Astrocyte (in vitro differentiated cells and primary cell): ENCODE measurements around the gene DLK1. TPM values are rescaled to one million over a fixed set of nuclear protein-coding genes. Genes with fewer than 3 reads are reported as not detected.
A peak's percentile ranks its signal among the peaks of the same experiment; 100 is the strongest.

Experiments used
- DNase-seq: peaks from one replicate; pipeline ENCODE4 v3.0.0-alpha.2; 2010; ENCODE audit warnings: low read depth
- FAIRE-seq: peaks from 2 replicates; lab custom pipeline; 2011; peaks lifted over from hg19 to GRCh38; lab: Jason Lieb, UNC
- H2AFZ ChIP-seq: 2 replicates; pipeline ENCODE4 v1.6.0; 2012; ENCODE audit warnings: low read depth, low read length, inconsistent platforms
- H3K27ac ChIP-seq: 2 replicates; pipeline ENCODE4 v1.5.1; 2011; ENCODE audit warnings: low read depth, low read length, inconsistent platforms
- H3K27me3 ChIP-seq: 2 replicates; pipeline ENCODE4 v1.6.0; 2011; ENCODE audit warnings: low read length, inconsistent platforms; ENCODE audit not compliant: insufficient read depth
- H3K36me3 ChIP-seq: 2 replicates; pipeline ENCODE4 v1.5.1; 2011; ENCODE audit warnings: low read length, inconsistent platforms; ENCODE audit not compliant: insufficient read depth
- H3K4me1 ChIP-seq: 2 replicates; pipeline ENCODE4 v1.5.1; 2011; ENCODE audit warnings: low read length, inconsistent platforms; ENCODE audit not compliant: insufficient read depth
- H3K4me2 ChIP-seq: 2 replicates; pipeline ENCODE4 v1.6.0; 2012; ENCODE audit warnings: low read length, inconsistent platforms
- H3K4me3 ChIP-seq: 2 replicates; pipeline ENCODE4 v1.5.1; 2011; ENCODE audit warnings: low read depth, mild to moderate bottlenecking, low read length, inconsistent platforms; ENCODE audit not compliant: insufficient read depth
- H3K79me2 ChIP-seq: 2 replicates; pipeline ENCODE4 v1.6.0; 2012; ENCODE audit warnings: mild to moderate bottlenecking, low read length, inconsistent platforms; ENCODE audit not compliant: insufficient read depth
- H3K9ac ChIP-seq: 2 replicates; pipeline ENCODE4 v1.6.0; 2012; ENCODE audit warnings: mild to moderate bottlenecking, low read length, inconsistent platforms
- H3K9me3 ChIP-seq: 2 replicates; pipeline ENCODE4 v1.5.1; 2012; ENCODE audit warnings: low read depth, mild to moderate bottlenecking, low read length, inconsistent platforms; ENCODE audit not compliant: insufficient read depth
- H4K20me1 ChIP-seq: 2 replicates; pipeline ENCODE4 v1.6.0; 2012; ENCODE audit warnings: low read length, inconsistent platforms; ENCODE audit not compliant: insufficient read depth
- H3K27ac Mint-ChIP-seq: one replicate; pipeline ENCODE4 v1.8.0; 2021; ENCODE audit warnings: mild to moderate bottlenecking, mixed read lengths; ENCODE audit not compliant: unreplicated experiment
- H3K27me3 Mint-ChIP-seq: one replicate; pipeline ENCODE4 v1.8.0; 2021; ENCODE audit warnings: low read depth, mixed read lengths; ENCODE audit not compliant: unreplicated experiment
- H3K36me3 Mint-ChIP-seq: one replicate; pipeline ENCODE4 v1.8.0; 2021; ENCODE audit warnings: low read depth, mixed read lengths; ENCODE audit not compliant: unreplicated experiment
- H3K4me1 Mint-ChIP-seq: one replicate; pipeline ENCODE4 v1.8.0; 2021; ENCODE audit warnings: low read depth, mixed read lengths; ENCODE audit not compliant: unreplicated experiment
- H3K4me3 Mint-ChIP-seq: one replicate; pipeline ENCODE4 v1.8.0; 2021; ENCODE audit warnings: mild to moderate bottlenecking, moderate library complexity, mixed read lengths; ENCODE audit not compliant: unreplicated experiment
- H3K9me3 Mint-ChIP-seq: one replicate; pipeline ENCODE4 v1.8.0; 2021; ENCODE audit warnings: mild to moderate bottlenecking, mixed read lengths; ENCODE audit not compliant: unreplicated experiment
- EZH2 ChIP-seq: IDR thresholded peaks from 2 replicates; pipeline ENCODE4 v1.6.1; 2012; ENCODE audit warnings: mild to moderate bottlenecking, low read length, inconsistent platforms; ENCODE audit not compliant: insufficient read depth
- total RNA-seq: library from RNA; stranded (reverse); gene quantifications from 2 replicates; pipeline ENCODE4 v1.2.1, GENCODE V29; 2021
- TF ChIP-seq, protein P1 (sequence below): IDR thresholded peaks from 2 replicates; pipeline ENCODE4 v1.5.1; 2011; ENCODE audit warnings: low read depth, mild to moderate bottlenecking, inconsistent platforms, low read length, moderate library complexity; ENCODE audit not compliant: insufficient read depth

Gene DLK1
- total RNA-seq, 1 donor from 2014 or later, result 2.7 TPM

DNA sequence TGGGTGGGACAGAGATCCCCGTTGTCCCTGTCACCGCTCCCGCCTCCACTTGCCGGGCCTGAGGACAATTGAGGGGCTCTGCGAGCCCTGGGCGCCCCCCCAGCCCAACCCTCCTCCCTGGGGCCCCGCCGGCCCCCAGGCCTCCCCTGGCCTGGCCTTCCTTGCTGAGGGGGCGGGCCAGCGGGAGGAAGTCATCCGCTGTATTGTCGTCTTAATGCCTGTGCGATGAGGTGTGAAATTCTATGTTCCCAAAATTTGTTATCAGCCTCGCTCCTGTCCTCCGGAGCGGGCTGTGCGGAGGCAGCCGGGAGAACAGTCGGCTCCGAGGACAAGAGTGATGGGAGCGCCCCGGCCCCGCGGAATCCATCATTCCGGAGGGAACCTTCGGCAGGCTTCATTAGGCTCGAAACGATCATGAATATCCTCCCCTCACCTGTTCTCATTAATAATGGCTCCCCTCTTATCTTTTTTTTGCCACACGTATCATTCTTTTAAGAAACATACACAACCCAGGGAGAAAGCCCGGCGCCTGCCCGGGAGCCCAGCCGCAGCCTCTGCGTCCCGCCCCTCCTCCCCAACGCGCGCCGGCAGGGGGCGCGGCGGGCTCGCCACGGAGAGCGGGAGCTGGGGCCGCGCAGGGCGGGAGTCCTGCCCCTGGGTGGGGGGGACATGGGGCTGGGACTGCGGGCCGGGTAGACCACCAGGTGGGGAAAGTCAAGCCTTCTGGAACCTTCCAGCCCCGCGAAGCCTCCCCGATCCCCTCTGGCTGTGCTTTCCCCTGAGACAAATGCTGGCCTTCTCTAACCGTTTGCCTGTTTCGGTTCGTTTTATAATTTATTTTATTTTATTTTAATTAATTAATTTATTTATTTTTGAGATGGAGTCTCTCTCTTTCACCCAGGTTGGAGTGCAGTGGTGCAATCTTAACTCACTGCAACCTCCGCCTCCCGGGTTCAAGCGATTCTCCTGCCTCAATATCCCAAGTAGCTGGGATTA, 17.1 kb upstream of the DLK1 start:
- DNase-seq, result no peak
- H3K9ac ChIP-seq, result peak overlapping the region; percentile 41
- FAIRE-seq, result no peak
- Mint-ChIP-seq H3K27me3 (peaks cover 60% of the 10 kb centered on the region), H3K36me3 (no peaks in the 10 kb centered on the region), H3K27ac (no peak overlapping the region), H3K4me3 (peak overlapping the region; percentile 70), H3K9me3 (no peaks in the 10 kb centered on the region), H3K4me1 (no peaks in the 10 kb centered on the region)
- H3K9me3 ChIP-seq, result no peaks in the 10 kb centered on the region
- peaks cover 3% of the 10 kb centered on the region for H3K4me1 ChIP-seq
- H3K36me3 ChIP-seq, result no peaks in the 10 kb centered on the region
- H3K4me2 ChIP-seq, result peak overlapping the region; percentile 84
- no peaks in the 10 kb centered on the region for H3K79me2 ChIP-seq
- H3K27me3 ChIP-seq, result peaks cover 8% of the 10 kb centered on the region
- H4K20me1 ChIP-seq, result no peaks in the 10 kb centered on the region
- TF ChIP-seq, protein P1, sequence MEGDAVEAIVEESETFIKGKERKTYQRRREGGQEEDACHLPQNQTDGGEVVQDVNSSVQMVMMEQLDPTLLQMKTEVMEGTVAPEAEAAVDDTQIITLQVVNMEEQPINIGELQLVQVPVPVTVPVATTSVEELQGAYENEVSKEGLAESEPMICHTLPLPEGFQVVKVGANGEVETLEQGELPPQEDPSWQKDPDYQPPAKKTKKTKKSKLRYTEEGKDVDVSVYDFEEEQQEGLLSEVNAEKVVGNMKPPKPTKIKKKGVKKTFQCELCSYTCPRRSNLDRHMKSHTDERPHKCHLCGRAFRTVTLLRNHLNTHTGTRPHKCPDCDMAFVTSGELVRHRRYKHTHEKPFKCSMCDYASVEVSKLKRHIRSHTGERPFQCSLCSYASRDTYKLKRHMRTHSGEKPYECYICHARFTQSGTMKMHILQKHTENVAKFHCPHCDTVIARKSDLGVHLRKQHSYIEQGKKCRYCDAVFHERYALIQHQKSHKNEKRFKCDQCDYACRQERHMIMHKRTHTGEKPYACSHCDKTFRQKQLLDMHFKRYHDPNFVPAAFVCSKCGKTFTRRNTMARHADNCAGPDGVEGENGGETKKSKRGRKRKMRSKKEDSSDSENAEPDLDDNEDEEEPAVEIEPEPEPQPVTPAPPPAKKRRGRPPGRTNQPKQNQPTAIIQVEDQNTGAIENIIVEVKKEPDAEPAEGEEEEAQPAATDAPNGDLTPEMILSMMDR, result peak; percentile 13
- no peak for TF ChIP-seq EZH2
- peak overlapping the region; percentile 80 for H2AFZ ChIP-seq
- peak overlapping the region; percentile 51 for H3K4me3 ChIP-seq
- no peak overlapping the region for H3K27ac ChIP-seq

DNA sequence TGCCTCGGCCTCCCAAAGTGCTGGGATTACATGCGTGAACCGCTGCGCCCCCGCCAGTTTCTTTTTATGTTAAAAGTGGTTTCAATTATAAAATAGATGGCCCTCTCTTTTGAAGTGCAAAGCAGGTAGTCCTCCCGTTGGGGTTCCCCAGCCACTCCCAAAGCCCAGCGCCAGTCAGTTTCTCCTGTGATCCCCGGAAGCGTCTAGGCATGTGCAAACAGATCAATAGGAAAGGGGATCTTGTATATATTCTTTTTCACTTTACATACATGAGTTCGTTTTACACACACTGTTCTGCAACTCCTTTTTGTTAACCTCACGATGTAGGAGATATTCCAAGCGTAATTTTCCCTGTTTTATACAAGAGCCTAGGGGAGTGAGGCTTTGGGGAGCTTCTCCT, 16.3 kb upstream of the DLK1 start:
- Histone ChIP-seq H3K4me3 (no peak overlapping the region), H3K9me3 (no peaks in the 10 kb centered on the region), H3K27ac (no peak overlapping the region), H3K4me1 (peaks cover 3% of the 10 kb centered on the region), H3K27me3 (peaks cover 4% of the 10 kb centered on the region), H4K20me1 (no peaks in the 10 kb centered on the region), H3K9ac (no peak overlapping the region), H3K79me2 (no peaks in the 10 kb centered on the region), H3K4me2 (no peak overlapping the region), H2AFZ (no peak overlapping the region), H3K36me3 (no peaks in the 10 kb centered on the region)
- Mint-ChIP-seq H3K9me3 (no peaks in the 10 kb centered on the region), H3K36me3 (no peaks in the 10 kb centered on the region), H3K4me3 (no peak overlapping the region), H3K27me3 (peaks cover 54% of the 10 kb centered on the region), H3K4me1 (no peaks in the 10 kb centered on the region), H3K27ac (peak overlapping the region; percentile 50)
- DNase-seq (no peak), FAIRE-seq (no peak)
- TF ChIP-seq EZH2, result no peak
- TF ChIP-seq, protein P1, result no peak
